Left renal pelvis (tissue), 4 donors: Measurements from ENCODE around the gene LHX3. TPM values are rescaled to one million over a fixed set of nuclear protein-coding genes. Genes with fewer than 3 reads are reported as not detected.
A peak's percentile ranks its signal among the peaks of the same experiment; 100 is the strongest.
"Not testable (repeated sequence)": the region's sequence is repeated elsewhere in the genome, so short reads cannot be mapped to it uniquely, and the experiment has no call there.

ENCODE experiments used
- DNase-seq, 4 donors: peaks; one replicate each; pipeline ENCODE4 v3.0.0-alpha.2; 2013; ENCODE audit warnings: low read depth in 4 of 4, low spot score in 3 of 4
- polyA plus RNA-seq, 4 donors: library from polyadenylated mRNA; unstranded; fragments of 120-200 nt; gene quantifications; one replicate each; pipeline ENCODE4 v1.2.1, GENCODE V29; 2013; ENCODE audit not compliant: insufficient read length in 4 of 4

Gene LHX3
- polyA plus RNA-seq, 4 donors = not detected

GRCh38 chr9:136242248-136242647, 37.3 kb upstream of the LHX3 start:
- DNase-seq = no peak

- no peak for DNase-seq
These were observed 36.6 kb upstream of the LHX3 start for GRCh38 chr9:136241542-136241941.

- no peak for DNase-seq
These were observed 36.0 kb upstream of the LHX3 start for GRCh38 chr9:136240941-136241340.

DNA sequence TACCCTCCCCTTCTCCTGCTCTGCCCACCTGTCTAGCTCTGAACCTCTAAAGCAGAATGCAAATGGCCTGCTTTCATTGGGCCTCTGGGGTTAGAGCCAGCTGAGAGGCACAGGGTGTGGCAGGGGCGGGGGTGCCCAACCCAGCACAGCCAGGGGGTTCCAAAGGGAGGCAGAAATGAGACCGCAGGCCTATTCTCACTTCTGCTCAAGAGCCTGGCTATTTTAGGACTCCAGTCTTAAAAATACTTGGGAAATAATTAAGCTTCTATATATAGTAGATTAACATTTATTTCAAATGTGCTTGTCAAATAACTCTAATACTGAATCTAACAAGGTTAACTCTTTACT, 35.0 kb upstream of the LHX3 start:
- DNase-seq = no peak

GRCh38 chr9:136239135-136239982, 34.4 kb upstream of the LHX3 start:
- DNase-seq = no peak

DNA sequence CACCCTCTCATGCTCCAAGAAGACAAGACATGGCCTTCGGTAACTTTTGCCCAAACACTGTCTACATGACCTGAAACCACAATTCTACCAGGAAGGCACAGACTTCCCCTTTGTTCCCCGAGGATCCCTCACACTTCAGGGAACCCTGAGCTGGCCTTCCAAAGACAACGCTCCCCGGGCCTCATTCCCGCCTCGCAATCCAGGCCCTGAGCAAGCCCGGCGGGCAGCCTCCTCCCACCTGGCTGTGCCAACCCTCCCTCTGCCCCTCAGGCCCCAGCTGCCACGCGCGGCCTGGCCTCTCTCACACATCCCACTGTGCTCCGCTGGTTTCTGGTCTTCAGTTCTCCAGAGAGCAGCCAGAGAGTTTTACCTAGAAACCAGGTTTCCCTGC, 33.4 kb upstream of the LHX3 start:
- no peak for DNase-seq

DNA sequence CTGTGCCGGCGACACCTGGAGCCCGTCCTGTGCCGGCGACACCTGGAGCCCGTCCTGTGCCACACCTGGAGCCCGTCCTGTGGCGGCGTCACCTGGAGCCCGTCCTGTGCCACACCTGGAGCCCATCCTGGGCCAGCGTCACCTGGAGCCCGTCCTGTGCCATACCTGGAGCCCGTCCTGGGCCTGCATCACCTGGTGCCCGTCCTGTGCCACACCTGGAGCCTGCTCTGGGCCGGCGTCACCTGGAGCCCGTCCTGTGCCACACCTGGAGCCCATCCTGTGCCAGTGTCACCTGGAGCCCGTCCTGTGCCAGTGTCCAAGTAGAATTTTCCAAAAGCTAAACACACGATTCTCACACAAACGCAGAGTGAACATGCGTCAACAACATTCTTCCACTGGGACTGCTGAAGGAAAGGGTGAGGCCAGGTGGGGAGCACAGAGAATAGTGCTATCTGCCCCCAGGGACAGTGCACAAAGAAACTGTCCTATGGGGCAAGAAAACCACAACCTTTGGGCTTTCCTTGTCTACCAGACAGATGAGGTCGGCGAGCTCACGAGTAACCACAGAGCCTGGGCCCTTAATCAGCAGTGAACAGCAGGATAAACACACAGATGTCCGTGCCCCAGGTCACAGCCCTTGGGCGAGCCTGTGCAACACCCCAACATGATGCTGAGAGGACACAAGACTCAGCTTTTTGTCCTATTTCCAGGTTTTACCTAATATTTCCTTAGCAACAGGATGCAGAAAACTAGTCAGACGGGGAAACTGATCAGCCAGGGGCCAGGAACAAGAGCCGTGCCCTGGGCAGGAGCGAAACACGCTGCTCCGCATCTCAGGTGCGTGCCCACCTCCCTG, 32.8 kb upstream of the LHX3 start:
- no peak for DNase-seq

DNA sequence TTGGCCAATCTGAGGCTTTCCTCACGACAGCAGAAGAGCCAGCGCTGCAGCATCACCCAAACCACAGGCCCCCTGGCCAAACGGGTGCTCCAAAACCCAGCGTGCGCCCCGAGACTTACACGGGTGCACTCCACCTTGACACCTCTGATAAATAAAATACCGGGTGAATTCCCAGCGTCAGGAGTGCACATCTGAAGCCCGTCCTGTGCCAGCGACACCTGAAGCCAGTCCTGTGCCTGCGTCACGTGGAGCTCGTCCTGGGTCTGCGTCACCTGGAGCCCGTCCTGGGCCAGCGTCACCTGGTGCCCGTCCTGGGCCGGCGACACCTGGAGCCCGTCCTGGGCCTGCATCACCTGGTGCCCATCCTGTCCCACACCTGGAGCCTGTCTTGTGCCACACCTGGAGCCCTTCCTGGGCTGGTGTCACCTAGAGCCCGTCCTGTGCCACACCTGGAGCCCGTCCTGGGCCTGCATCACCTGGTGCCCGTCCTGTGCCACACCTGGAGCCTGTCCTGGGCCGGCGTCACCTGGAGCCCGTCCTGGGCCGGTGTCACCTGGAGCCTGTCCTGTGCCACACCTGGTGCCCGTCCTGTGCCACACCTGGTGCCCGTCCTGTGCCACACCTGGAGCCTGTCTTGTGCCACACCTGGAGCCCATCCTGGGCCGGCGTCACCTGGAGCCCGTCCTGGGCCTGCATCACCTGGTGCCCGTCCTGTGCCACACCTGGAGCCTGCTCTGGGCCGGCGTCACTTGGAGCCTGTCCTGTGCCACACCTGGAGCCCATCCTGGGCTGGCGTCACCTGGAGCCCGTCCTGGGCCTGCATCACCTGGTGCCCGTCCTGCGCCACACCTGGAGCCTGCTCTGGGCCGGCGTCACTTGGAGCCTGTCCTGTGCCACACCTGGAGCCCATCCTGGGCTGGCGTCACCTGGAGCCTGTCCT, 31.8 kb upstream of the LHX3 start:
- not testable (repeated sequence) for DNase-seq

- no peak for DNase-seq
These were observed 31.0 kb upstream of the LHX3 start for GRCh38 chr9:136235709-136236455.

GRCh38 chr9:136235171-136235570, 30.2 kb upstream of the LHX3 start:
- DNase-seq = no peak

DNA sequence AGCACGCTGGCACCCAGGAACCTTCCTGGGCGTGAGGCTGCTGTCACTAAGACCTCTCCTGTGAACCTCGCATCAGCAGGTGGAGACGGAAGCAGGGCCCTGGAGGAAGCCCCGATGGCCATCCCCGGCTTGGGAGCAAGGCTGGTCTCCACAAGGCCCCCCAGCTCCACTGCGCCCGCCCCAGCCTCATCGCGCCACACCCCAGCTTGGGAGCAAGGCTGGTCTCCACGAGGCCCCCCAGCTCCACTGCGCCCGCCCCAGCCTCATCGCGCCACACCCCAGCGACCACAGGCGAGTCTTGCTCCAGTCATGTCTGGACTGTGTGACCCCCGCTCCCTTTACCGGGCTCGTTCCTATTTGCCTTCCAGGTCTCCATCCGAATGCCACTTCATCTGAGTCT, 29.7 kb upstream of the LHX3 start:
- no peak for DNase-seq

DNA sequence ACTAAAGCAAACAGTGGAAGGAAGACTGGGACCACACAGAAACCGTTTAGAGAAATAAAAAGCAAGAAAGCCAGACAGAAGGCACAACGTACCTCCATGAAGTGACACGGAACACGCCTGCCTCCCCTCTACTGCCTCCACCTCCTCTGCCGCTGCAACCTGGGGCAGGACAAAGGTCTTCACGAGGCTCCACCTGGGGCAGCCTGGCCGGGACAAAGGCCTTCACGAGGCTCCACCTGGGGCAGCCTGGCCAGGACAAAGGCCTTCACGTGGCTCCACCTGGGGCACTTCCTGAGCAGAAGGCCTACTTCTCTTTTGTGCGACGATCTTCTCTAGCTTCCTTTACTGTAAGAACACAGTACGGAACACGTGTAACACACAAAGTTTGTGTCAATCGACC, 28.9 kb upstream of the LHX3 start:
- DNase-seq = no peak

DNA sequence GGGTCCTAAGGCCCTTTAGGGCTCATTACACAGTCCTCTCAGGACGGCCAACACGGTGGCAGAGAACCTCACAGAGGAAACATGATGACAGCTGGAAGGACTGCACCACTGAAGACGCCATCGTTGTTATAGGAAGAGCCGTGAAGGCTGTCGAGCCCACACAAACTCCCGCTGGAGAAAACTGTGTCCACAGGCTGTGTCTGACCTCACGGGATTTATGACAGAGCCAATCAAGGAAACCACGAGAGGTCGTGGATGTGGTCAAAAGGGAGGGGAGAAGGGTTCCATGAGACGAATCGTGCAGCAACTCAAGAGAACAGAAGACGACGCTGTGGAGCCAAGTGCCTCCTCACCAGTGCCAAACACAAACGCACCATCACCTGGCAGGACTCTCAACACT, 28.5 kb upstream of the LHX3 start:
- DNase-seq = no peak

DNA sequence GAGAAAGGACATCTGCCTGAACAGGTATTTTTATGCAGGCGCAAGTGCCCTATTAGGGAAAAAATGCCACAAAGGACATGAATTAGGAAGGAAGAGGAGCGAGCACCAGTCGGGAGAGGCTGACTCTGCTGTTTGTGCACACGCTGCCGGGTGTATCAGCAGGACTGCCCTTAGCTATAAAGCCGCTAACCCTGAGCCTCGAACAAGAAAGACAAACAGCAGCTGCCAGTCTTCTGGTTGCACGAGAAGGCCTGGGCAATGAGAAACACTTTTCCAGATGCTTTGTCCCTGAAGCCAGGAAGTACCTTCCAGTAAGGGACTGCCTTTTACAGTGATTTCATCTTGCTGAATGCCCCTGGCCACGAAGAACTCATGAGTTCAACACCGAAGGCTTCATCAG, 28.0 kb upstream of the LHX3 start:
- DNase-seq = peak in 1 of 4 donors; percentile 23

- DNase-seq = no peak
These were observed 26.8 kb upstream of the LHX3 start for GRCh38 chr9:136231478-136232297.

DNA sequence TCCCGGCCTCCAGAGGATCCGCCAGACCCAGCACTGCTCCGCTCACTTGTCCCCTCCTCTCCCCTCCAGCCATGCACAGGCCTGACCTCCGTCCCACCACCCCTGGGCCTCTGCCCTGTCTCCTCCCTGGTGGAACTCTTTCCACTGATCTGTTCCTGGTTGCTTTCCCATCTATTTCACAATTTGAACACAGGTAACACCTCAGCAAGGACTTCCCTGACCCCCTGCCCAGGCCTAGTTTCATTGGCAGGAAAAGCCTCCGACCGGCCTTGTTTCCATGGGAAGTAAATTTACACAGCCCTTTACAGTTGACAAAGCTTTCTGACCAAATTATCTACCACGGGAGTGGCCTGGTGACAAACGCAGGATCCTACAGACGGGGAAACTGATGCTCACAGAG, 25.8 kb upstream of the LHX3 start:
- DNase-seq = no peak

DNA sequence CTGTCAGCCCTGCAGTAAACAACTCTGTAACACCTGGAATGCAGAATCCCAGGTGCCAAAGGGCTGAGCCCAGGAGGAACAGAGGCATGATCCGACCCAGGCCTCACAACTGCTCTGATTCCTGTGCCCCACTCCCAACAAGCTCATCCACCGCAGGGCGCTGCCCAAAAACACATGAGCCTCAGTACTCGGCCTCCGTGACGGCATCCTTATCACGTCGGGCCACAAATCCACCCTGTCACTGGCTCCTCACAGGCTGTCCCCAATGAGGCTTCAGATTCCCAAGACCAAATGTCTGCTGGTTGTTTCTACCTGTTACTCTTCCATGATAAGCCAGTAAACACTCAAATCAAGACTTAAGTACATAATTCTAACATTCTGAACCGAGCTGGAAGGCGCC, 25.4 kb upstream of the LHX3 start:
- no peak for DNase-seq

GRCh38 chr9:136229096-136230065, 24.5 kb upstream of the LHX3 start:
- DNase-seq = no peak
